ENCODE measurements around the gene RORB.

Gene RORB

DNA sequence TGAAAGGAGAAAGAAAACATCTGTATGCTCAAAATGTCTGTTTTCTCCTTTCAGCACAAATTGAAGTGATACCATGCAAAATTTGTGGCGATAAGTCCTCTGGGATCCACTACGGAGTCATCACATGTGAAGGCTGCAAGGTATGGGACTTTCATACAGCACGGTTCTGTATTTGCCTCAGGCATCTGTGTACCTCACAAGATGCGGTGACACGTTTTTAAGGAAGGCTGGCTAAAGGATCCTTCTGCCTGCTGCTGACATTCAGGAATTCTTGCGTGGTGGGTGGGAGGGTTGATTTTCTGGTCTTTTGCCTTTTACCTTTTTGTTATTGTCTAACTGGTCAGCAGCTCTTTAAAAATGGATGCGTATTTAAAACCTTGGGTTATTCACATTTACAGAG, 133.1 kb downstream of the RORB start:
- TF ChIP-seq CTCF (IDR thresholded peaks at IDR 0.05; ENCODE audit: insufficient read depth, missing control alignments): no peak
- FAIRE-seq (no peak), DNase-seq (ENCODE audit: insufficient read length, low spot score) (no peak)

DNA sequence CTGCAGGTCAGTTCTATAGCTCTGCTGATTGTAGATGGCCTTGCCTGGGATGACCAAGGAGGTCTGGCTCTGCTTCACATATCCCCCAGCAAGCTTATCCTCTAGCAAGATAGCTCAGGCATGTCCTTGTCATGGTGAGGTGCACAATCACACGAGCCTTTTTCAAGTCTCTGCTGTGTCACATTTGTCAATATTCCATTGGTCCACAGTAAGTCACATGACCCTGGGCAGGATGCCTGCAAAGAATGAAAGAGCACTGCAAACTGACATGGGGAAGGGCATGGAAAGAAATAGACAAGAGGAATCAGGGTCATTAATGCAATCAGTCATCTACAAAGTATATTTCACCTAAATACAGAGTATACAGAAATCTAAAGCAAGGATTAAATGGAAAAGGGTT, 142.0 kb downstream of the RORB start:
- no peak for FAIRE-seq
- DNase-seq (ENCODE audit: insufficient read length, low spot score): no peak

DNA sequence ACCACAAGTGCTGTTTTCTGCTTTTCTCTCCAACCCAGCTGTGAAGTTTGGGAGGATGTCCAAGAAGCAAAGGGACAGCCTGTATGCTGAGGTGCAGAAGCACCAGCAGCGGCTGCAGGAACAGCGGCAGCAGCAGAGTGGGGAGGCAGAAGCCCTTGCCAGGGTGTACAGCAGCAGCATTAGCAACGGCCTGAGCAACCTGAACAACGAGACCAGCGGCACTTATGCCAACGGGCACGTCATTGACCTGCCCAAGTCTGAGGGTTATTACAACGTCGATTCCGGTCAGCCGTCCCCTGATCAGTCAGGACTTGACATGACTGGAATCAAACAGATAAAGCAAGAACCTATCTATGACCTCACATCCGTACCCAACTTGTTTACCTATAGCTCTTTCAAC, 145.2 kb downstream of the RORB start:
- DNase-seq (ENCODE audit: insufficient read length, low spot score) (no peak), FAIRE-seq (no peak)
- no peak for TF ChIP-seq CTCF (IDR thresholded peaks at IDR 0.05; ENCODE audit: insufficient read depth, missing control alignments)

More for the DNA sequence above, 142.0 kb downstream of the RORB start:
- no peak for TF ChIP-seq CTCF (IDR thresholded peaks at IDR 0.05; ENCODE audit: insufficient read depth, missing control alignments)

- FAIRE-seq (peak; percentile 21), DNase-seq (ENCODE audit: insufficient read length, low spot score) (no peak)
- no peak for TF ChIP-seq CTCF (IDR thresholded peaks at IDR 0.05; ENCODE audit: insufficient read depth, missing control alignments)
Measured at GRCh38 chr9:74643303-74643923, 146.3 kb downstream of the RORB start.

DNA sequence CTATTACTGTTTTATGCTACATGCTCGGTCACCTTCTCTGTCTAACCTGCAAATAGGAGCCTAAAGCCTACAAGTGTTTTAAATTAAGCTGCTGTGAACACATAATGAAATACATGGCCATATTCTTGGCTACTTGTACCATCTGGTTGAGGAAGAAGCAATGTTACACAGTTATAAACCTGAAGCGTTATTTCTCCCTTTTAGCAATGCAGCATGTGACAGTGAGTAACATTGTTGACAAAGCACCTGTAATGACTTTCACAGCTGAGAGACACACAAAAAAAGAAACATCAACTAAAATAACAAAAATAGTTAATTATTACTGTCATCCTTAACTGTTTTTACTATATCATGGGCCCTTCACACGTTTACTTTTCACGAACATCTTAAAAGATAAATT, 146.9 kb downstream of the RORB start:
- FAIRE-seq: no peak
- no peak for DNase-seq (ENCODE audit: insufficient read length, low spot score)
- no peak for TF ChIP-seq CTCF (IDR thresholded peaks at IDR 0.05; ENCODE audit: insufficient read depth, missing control alignments)

DNA sequence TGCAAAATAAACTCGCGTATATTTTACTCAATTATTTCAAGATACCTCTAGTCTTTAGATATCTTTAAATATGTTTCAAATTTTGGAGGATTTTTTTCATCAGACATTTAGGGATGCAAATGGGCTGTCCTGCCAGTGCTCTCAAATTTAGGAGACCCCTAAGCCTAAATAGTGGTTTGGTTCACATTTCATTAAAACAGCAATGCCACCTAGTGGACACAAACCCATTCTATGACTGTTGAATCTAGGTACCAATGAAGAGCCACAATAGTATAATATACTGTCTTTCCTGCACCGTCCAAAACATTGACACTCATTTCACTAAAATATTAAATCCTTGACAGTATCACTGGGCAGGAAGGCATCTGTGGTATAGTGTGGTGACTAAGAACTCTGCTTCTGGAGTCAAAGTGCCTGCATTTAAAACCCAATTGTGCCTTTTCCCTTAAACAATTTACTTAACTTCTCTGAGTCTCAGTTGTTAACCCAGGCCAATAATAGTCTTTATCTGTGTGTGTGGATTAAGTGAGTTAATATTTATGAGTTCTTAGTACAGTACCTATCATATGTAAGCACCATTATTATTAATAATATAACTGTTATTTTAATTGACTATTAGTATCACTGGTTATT, 148.0 kb downstream of the RORB start:
- FAIRE-seq (peak; percentile 66), DNase-seq (ENCODE audit: insufficient read length, low spot score) (no peak)
- peak; percentile 75 for TF ChIP-seq CTCF (IDR thresholded peaks at IDR 0.05; ENCODE audit: insufficient read depth, missing control alignments)

DNA sequence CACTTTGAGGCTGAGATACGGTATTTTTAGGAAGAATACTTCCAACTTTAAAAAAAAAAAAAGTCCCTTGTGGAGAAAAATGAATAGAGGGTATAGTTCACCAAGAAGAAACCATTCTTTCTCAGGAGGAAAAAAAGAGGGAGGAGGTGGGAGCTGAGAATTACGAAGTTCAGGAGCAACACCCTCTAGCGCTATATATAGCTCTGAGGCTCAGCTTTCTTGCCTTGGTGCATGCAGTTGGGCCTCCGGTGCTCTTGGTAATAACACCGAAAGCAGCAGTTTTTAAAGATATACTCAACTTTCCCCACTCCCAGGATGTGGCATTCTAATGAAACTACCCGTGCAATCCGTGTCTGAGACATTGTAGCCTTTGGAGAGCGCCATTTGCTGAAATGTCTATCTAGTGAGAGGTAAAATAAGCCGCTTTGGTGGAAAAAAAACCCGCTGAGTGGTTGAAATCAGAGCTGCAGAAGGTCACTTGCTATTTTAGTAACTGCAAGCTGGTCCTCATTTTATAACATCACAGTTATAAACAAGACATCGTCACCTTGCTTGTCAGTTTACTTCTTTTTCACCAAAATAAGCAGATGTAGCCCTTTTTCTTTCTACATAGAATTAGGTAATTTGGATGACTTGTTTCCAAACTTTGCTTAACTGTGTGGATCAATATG, 156.4 kb downstream of the RORB start:
- DNase-seq (ENCODE audit: insufficient read length, low spot score): no peak
- TF ChIP-seq CTCF (IDR thresholded peaks at IDR 0.05; ENCODE audit: insufficient read depth, missing control alignments): no peak
- no peak for FAIRE-seq

Measured in D721Med (cell line).